Astrocyte of the cerebellum (primary cell): Measurements from ENCODE around the gene RHBG.

Source experiments
- DNase-seq: peaks from one replicate; pipeline ENCODE4 v3.0.0-alpha.2; 2011; ENCODE audit warnings: low read depth
- H3K4me3 ChIP-seq: 2 replicates; pipeline ENCODE4 v1.5.1; 2011; ENCODE audit warnings: mild to moderate bottlenecking, low read depth, low read length, moderate library complexity
- in situ Hi-C: cut with HindIII; loops from 2 replicates; pipeline ENCODE4 v1.10.0; 2017; ENCODE audit warnings: low sequenced_read_pairs
- TF ChIP-seq, protein P1 (sequence below): IDR thresholded peaks from 2 replicates; pipeline ENCODE4 v1.5.1; 2012; ENCODE audit warnings: low read length, low read depth, moderate library complexity, mild to moderate bottlenecking; ENCODE audit errors: missing control alignments

RHBG gene

DNA sequence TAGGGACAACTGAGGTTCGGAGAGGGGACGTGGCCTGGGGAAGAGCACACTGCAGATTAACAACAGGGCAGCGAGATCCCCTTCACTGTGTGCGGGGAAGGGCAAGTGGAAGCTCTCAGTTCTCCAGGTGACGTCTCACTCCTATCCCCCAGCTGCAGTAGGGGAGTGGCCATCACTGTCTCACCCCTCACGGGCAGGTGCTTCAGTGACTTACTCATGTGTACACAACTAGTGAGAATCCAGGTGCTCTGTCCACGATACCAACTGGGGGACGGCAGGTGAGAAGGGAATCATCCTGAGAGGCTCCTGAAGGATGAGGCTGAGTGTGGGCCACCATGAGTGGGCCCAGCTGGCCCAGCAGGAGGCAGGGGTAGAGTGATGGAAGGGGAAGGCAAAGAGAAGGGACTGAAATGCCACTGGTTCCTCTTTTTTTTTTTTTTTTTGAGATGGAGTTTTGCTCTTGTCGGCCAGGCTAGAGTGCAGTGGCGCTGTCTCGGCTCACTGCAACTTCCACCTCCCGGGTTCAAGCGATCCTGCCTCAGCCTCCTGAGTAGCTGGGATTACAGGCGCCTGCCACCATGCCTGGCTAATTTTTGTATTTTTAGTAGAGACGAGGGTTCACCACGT lies 25.9 kb downstream of the RHBG start:
- TF ChIP-seq, protein P1, sequence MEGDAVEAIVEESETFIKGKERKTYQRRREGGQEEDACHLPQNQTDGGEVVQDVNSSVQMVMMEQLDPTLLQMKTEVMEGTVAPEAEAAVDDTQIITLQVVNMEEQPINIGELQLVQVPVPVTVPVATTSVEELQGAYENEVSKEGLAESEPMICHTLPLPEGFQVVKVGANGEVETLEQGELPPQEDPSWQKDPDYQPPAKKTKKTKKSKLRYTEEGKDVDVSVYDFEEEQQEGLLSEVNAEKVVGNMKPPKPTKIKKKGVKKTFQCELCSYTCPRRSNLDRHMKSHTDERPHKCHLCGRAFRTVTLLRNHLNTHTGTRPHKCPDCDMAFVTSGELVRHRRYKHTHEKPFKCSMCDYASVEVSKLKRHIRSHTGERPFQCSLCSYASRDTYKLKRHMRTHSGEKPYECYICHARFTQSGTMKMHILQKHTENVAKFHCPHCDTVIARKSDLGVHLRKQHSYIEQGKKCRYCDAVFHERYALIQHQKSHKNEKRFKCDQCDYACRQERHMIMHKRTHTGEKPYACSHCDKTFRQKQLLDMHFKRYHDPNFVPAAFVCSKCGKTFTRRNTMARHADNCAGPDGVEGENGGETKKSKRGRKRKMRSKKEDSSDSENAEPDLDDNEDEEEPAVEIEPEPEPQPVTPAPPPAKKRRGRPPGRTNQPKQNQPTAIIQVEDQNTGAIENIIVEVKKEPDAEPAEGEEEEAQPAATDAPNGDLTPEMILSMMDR = no peak
- no peak overlapping the region for H3K4me3 ChIP-seq
- in situ Hi-C loops = no loop called here
- DNase-seq = no peak

DNA sequence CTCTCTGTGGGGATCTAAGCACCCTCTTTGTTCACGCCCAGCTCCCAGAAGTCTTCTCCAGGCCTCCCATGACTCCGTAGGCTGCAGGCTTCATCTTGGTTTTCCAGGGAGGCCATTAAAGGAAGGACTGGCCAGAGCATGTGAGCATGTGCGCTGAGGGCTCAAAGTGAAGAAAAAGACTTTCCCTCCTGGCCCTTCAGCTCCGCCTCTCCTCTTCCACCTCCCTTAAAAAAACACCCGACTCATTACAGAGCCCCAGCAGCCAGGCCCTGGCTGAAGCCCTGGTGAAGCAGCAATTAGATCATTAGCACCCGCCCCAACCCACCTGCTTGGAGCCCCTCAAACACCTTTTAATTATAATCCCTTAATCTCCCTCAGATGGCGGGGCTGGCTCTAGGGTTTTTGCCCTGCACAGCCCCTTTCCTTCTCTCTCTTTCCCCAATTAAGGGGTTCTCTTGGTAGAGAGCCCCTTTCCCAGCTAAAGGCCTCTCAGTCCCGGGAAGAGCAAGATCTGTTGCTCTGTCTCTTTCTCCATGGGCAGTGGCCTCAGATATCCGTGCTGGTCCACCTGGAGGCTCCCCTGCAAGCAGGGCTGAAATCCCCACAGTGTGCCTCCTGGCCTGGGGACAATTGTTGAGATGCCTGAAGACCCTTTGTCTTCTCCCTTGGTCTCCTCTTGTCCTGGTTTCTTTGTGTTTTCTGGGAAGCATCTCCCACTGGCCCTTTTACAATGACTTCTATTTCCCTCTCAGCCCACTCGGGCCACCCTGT lies 30.5 kb downstream of the RHBG start:
- TF ChIP-seq, protein P1 = no peak
- H3K4me3 ChIP-seq = no peak overlapping the region
- DNase-seq = no peak
- in situ Hi-C loops = loop anchor here (5.0 kb wide), 1 partner anchor 43 kb away; no protein-coding TSS in a partner anchor

DNA sequence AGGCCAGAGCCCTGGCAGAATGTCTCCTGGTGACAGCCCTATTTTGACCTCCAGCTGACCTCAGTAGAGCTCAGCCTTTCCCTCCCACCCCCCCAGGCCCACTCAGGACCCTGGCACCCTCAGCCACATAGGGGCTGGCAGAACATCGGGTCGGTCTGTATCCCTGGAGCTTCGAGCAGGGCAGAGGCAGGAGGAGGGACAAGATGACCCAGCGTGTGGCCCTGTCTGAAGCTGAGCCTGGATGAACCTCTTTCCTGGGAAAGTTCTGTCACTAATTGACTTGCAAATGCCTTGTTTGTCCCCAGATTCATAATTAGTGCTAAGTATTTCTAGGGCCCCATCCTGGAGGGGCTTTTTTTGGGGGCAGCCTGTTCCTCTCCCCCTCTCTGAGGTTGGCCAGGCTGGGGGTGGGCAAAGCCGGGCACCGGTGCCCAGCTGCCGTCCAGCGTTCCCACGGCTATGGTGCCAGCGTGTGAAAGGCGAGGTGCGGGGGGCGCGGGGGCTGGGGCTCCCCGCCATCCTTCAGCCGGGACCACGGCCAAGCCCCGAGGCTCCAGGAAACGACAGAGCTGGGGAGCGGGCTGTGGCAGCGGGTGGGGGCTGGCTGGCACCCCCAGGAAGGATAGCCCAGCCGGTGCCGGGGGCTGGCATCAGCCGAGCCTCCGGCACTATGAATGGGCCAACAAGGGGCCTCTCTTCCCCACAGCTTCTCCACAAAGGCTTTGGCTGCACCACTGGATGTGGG lies 31.4 kb downstream of the RHBG start:
- no peak overlapping the region for H3K4me3 ChIP-seq
- TF ChIP-seq, protein P1 = no peak
- in situ Hi-C loops = loop anchor here (5.0 kb wide), 1 partner anchor 42 kb away; no protein-coding TSS in a partner anchor
- DNase-seq = no peak

DNA sequence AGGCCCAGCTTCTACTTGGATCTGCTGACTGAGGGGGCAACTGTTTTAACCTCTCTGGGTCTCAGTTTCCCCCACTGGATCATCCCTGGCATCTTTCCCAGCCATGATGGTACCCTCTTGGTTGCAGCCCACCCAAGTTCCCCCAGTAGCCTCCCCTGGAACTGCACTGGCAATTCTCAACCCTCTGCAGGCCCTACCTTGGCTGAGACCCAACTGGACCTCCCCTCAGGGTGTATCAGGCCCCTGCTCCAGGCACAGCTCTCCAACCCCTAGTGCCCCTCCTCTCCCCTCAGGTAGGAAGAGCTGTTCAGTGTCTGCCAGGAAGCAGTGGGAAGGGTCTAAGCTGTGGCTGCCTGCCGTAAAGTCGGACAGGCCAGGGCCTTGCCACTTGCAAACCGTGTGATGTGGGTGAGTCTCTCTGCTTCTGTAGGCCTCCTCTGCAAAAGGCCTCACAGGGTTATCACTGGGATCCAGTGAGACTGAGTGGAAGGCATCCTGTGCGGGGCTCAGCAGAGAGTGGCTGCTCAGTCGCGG lies 32.1 kb downstream of the RHBG start:
- DNase-seq = no peak
- no peak overlapping the region for H3K4me3 ChIP-seq
- TF ChIP-seq, protein P1 = no peak
- in situ Hi-C loops = loop anchor here (5.0 kb wide), 1 partner anchor 41 kb away; no protein-coding TSS in a partner anchor

DNA sequence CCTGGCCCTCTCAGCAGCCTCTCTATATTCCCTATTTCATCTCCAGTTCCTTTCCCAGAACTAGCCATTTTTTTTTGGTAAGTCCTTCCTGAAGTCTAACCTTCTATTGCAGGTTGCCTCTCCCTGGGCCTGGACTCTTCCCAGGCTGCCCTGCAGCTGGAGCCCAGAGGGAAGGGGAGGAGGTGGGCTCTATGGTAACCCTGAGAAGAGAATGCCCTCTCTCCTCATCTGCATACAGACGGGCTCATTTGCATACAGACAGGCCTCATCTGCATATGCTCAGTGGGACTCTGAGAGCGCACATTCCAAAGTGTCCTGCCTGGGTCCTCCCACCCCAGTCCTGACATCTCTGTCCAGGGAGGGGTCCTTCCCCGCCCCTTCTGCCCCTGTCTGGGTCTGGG lies 32.7 kb downstream of the RHBG start:
- TF ChIP-seq, protein P1 = no peak
- in situ Hi-C loops = loop anchor here (5.0 kb wide), 1 partner anchor 41 kb away; no protein-coding TSS in a partner anchor
- DNase-seq = no peak
- H3K4me3 ChIP-seq = no peak overlapping the region
